HEK293 (cell line): ENCODE results near the gene CALHM3.

ENCODE experiments used
- CTCF ChIA-PET: fragments of 350-600 bp; formaldehyde crosslinking; extraction: SDS; loops from one replicate; lab custom pipeline; 2021; ENCODE audit warnings: antibody characterized with exemption; lab: Yijun Ruan, JAX
- POLR2A ChIA-PET: fragments of 300-600 bp; formaldehyde crosslinking; extraction: SDS; loops from one replicate; lab custom pipeline; 2020; ENCODE audit warnings: antibody characterized with exemption, inconsistent platforms; lab: Yijun Ruan, JAX
- H3K27ac ChIP-seq: fragments of 200-500 bp; sonication (Bioruptor generic); 2 replicates; pipeline ENCODE4 v1.5.1; 2014; ENCODE audit warnings: low read depth, low read length, control low read depth, inconsistent platforms; ENCODE audit errors: extremely low read depth
- H3K36me3 ChIP-seq, 2 experiments: fragments of 200-500 bp in 1 of 2; sonication (Bioruptor generic) in 1 of 2; 1 replicate in 1 of 2; 2 replicates in 1 of 2; pipeline ENCODE4 v1.5.1; 2014 to 2017; ENCODE audit warnings: inconsistent platforms in 2 of 2, low read length in 2 of 2; ENCODE audit not compliant: control insufficient read depth in 2 of 2, insufficient read depth in 1 of 2
- H3K4me1 ChIP-seq: fragments of 200-500 bp; sonication (Bioruptor generic); 2 replicates; pipeline ENCODE4 v1.5.1; 2014; ENCODE audit warnings: mild to moderate bottlenecking, low read length, inconsistent platforms; ENCODE audit not compliant: control insufficient read depth, insufficient read depth
- H3K4me3 ChIP-seq: 2 replicates; pipeline ENCODE4 v1.5.1; 2011; ENCODE audit warnings: low read depth, mild to moderate bottlenecking, control low read depth, low read length, moderate library complexity
- H3K9me3 ChIP-seq: fragments of 200-500 bp; sonication (Bioruptor generic); 2 replicates; pipeline ENCODE4 v1.5.1; 2014; ENCODE audit warnings: low read depth, low read length, inconsistent platforms; ENCODE audit not compliant: control insufficient read depth, insufficient read depth
- EGR2 ChIP-seq: fragments of 450-650 bp; formaldehyde crosslinking; IDR thresholded peaks from 2 replicates; pipeline ENCODE4 v1.5.1; 2016; ENCODE audit warnings: low read depth, missing biosample characterization, missing genetic modification characterization
- GLI2 ChIP-seq: fragments of 450-650 bp; formaldehyde crosslinking; IDR thresholded peaks from 2 replicates; pipeline ENCODE4; 2017; ENCODE audit warnings: missing biosample characterization, missing genetic modification characterization, low read depth, borderline replicate concordance
- GLI4 ChIP-seq: fragments of 450-650 bp; formaldehyde crosslinking; IDR thresholded peaks from 2 replicates; pipeline ENCODE4 v1.5.1; 2016; ENCODE audit warnings: missing biosample characterization, missing genetic modification characterization
- HOXA7 ChIP-seq: sonication (generic); formaldehyde crosslinking; IDR thresholded peaks from 2 replicates; pipeline ENCODE4 v1.8.1; 2022; ENCODE audit warnings: missing genetic modification reagents, borderline replicate concordance
- MEIS1 ChIP-seq: sonication (generic); formaldehyde crosslinking; IDR thresholded peaks from 2 replicates; pipeline ENCODE4 v1.8.1; 2022; ENCODE audit warnings: missing genetic modification reagents, mild to moderate bottlenecking, borderline replicate concordance
- MZF1 ChIP-seq: fragments of 450-650 bp; formaldehyde crosslinking; IDR thresholded peaks from 2 replicates; pipeline ENCODE4 v1.5.1; 2017; ENCODE audit warnings: missing biosample characterization, missing genetic modification characterization, borderline replicate concordance
- SALL2 ChIP-seq: fragments of 450-650 bp; formaldehyde crosslinking; IDR thresholded peaks from 2 replicates; pipeline ENCODE4 v1.5.0; 2017; ENCODE audit warnings: missing biosample characterization, mild to moderate bottlenecking, missing genetic modification characterization, borderline replicate concordance
- SP7 ChIP-seq: fragments of 450-650 bp; formaldehyde crosslinking; IDR thresholded peaks from 2 replicates; pipeline ENCODE4 v1.5.1; 2016; ENCODE audit warnings: missing biosample characterization, missing genetic modification characterization
- TCF7L2 ChIP-seq: IDR thresholded peaks from 2 replicates; pipeline ENCODE4 v1.6.1; 2011; ENCODE audit warnings: low read depth, mild to moderate bottlenecking, inconsistent platforms, low read length, moderate library complexity, borderline replicate concordance
- ZBTB10 ChIP-seq: fragments of 450-650 bp; formaldehyde crosslinking; IDR thresholded peaks from 2 replicates; pipeline ENCODE4 v1.5.1; 2016; ENCODE audit warnings: missing biosample characterization, missing genetic modification characterization
- ZBTB11 ChIP-seq: fragments of 450-650 bp; formaldehyde crosslinking; conservative IDR thresholded peaks from 2 replicates; pipeline ENCODE4 v1.5.1; 2016; ENCODE audit warnings: low read depth, missing biosample characterization, missing genetic modification characterization
- ZEB2 ChIP-seq: fragments of 450-650 bp; formaldehyde crosslinking; IDR thresholded peaks from 2 replicates; pipeline ENCODE4 v1.5.1; 2016; ENCODE audit warnings: missing biosample characterization, missing genetic modification characterization
- ZFP3 ChIP-seq: fragments of 450-650 bp; formaldehyde crosslinking; IDR thresholded peaks from 2 replicates; pipeline ENCODE4 v1.5.1; 2016; ENCODE audit warnings: low read depth, missing biosample characterization, missing genetic modification characterization
- ZNF121 ChIP-seq: fragments of 450-650 bp; formaldehyde crosslinking; IDR thresholded peaks from 2 replicates; pipeline ENCODE4 v1.5.1; 2016; ENCODE audit warnings: missing biosample characterization, missing genetic modification characterization
- ZNF16 ChIP-seq: fragments of 450-650 bp; formaldehyde crosslinking; IDR thresholded peaks from 2 replicates; pipeline ENCODE4 v1.5.1; 2016; ENCODE audit warnings: low read depth, missing biosample characterization, missing genetic modification characterization
- ZNF202 ChIP-seq: fragments of 450-650 bp; formaldehyde crosslinking; IDR thresholded peaks from 2 replicates; pipeline ENCODE4 v1.5.1; 2016; ENCODE audit warnings: missing biosample characterization, missing genetic modification characterization, borderline replicate concordance
- ZNF23 ChIP-seq: fragments of 450-650 bp; formaldehyde crosslinking; IDR thresholded peaks from 2 replicates; pipeline ENCODE4 v1.5.1; 2016; ENCODE audit warnings: missing biosample characterization, missing genetic modification characterization, borderline replicate concordance
- ZNF341 ChIP-seq: fragments of 450-650 bp; formaldehyde crosslinking; IDR thresholded peaks from 2 replicates; pipeline ENCODE4; 2016; ENCODE audit warnings: low read depth, missing biosample characterization, missing genetic modification characterization
- ZNF354C ChIP-seq: fragments of 450-650 bp; formaldehyde crosslinking; IDR thresholded peaks from 2 replicates; pipeline ENCODE4 v1.5.1; 2016; ENCODE audit warnings: missing biosample characterization, missing genetic modification characterization, low read depth, borderline replicate concordance
- ZNF48 ChIP-seq: fragments of 450-650 bp; formaldehyde crosslinking; IDR thresholded peaks from 2 replicates; pipeline ENCODE4 v1.5.1; 2016; ENCODE audit warnings: missing biosample characterization, missing genetic modification characterization
- ZNF521 ChIP-seq: fragments of 450-650 bp; formaldehyde crosslinking; IDR thresholded peaks from 2 replicates; pipeline ENCODE4 v1.5.1; 2017; ENCODE audit warnings: missing biosample characterization, mild to moderate bottlenecking, missing genetic modification characterization
- ZNF544 ChIP-seq: fragments of 450-650 bp; formaldehyde crosslinking; IDR thresholded peaks from 2 replicates; pipeline ENCODE4 v1.5.0; 2017; ENCODE audit warnings: missing biosample characterization, missing genetic modification characterization
- ZNF747 ChIP-seq: fragments of 450-650 bp; formaldehyde crosslinking; IDR thresholded peaks from 2 replicates; pipeline ENCODE4 v1.5.1; 2016; ENCODE audit warnings: missing biosample characterization, missing genetic modification characterization
- ZNF776 ChIP-seq: fragments of 450-650 bp; formaldehyde crosslinking; IDR thresholded peaks from 2 replicates; pipeline ENCODE4 v1.5.0; 2017; ENCODE audit warnings: missing biosample characterization, missing genetic modification characterization, borderline replicate concordance
- ZNF791 ChIP-seq: fragments of 450-650 bp; formaldehyde crosslinking; IDR thresholded peaks from 2 replicates; pipeline ENCODE4 v1.5.1; 2016; ENCODE audit warnings: missing biosample characterization, missing genetic modification characterization
- ZSCAN16 ChIP-seq: fragments of 450-650 bp; formaldehyde crosslinking; IDR thresholded peaks from 2 replicates; pipeline ENCODE4 v1.5.1; 2016; ENCODE audit warnings: missing biosample characterization, missing genetic modification characterization
- TF ChIP-seq, protein P1 (sequence below): fragments of 450-650 bp; formaldehyde crosslinking; IDR thresholded peaks from 2 replicates; pipeline ENCODE4 v1.5.1; 2016; ENCODE audit warnings: missing biosample characterization, missing genetic modification characterization

Gene CALHM3

GRCh38 chr10:103440416-103440815 lies 38.6 kb downstream of the CALHM3 start:
- ChIA-PET POLR2A (no interaction called here), CTCF (no interaction called here)
- Histone ChIP-seq H3K4me3 (no peak overlapping the region), H3K4me1 (no peaks in the 10 kb centered on the region), H3K36me3 (peaks cover 37 to 94% of the 10 kb centered on the region in 2 experiments; a peak in 2 of 3 replicates), H3K27ac (no peak overlapping the region), H3K9me3 (no peaks in the 10 kb centered on the region)
- TF ChIP-seq ZEB2, result no peak
- TF ChIP-seq SP7 (tag by site-specific recombination), result no peak
- TF ChIP-seq ZNF16 (tag by site-specific recombination), result no peak
- no peak for TF ChIP-seq ZNF791 (tag by site-specific recombination)
- no peak for TF ChIP-seq TCF7L2
- no peak for TF ChIP-seq EGR2
- no peak for TF ChIP-seq ZSCAN16 (tag by site-specific recombination)
- no peak for TF ChIP-seq ZNF23
- no peak for TF ChIP-seq ZBTB10 (tag by site-specific recombination)
- no peak for TF ChIP-seq SALL2 (tag by site-specific recombination)
- no peak for TF ChIP-seq ZNF354C (tag by site-specific recombination)
- no peak for TF ChIP-seq ZNF341 (tag by site-specific recombination)
- no peak for TF ChIP-seq GLI4 (tag by site-specific recombination)
- no peak for TF ChIP-seq MEIS1 (CRISPR knock-in tag)

- ChIA-PET POLR2A (no interaction called here), CTCF (no interaction called here)
- peaks cover 37 to 90% of the 10 kb centered on the region in 2 experiments; a peak in 2 of 3 replicates for H3K36me3 ChIP-seq
- no peaks in the 10 kb centered on the region for H3K4me1 ChIP-seq
- no peaks in the 10 kb centered on the region for H3K9me3 ChIP-seq
- no peak overlapping the region for H3K27ac ChIP-seq
- TF ChIP-seq ZNF544 (tag by site-specific recombination) (no peak), MZF1 (no peak), ZNF747 (tag by site-specific recombination) (no peak), ZNF521 (tag by site-specific recombination) (no peak), ZNF121 (no peak), ZNF48 (tag by site-specific recombination) (no peak), EGR2 (no peak), ZNF202 (no peak), ZFP3 (no peak), GLI2 (no peak), ZNF776 (tag by site-specific recombination) (no peak), HOXA7 (CRISPR knock-in tag) (no peak), TCF7L2 (no peak), SALL2 (tag by site-specific recombination) (no peak), ZBTB11 (tag by site-specific recombination) (no peak)
- TF ChIP-seq, protein P1, sequence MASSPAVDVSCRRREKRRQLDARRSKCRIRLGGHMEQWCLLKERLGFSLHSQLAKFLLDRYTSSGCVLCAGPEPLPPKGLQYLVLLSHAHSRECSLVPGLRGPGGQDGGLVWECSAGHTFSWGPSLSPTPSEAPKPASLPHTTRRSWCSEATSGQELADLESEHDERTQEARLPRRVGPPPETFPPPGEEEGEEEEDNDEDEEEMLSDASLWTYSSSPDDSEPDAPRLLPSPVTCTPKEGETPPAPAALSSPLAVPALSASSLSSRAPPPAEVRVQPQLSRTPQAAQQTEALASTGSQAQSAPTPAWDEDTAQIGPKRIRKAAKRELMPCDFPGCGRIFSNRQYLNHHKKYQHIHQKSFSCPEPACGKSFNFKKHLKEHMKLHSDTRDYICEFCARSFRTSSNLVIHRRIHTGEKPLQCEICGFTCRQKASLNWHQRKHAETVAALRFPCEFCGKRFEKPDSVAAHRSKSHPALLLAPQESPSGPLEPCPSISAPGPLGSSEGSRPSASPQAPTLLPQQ, result no peak
- H3K4me3 ChIP-seq, result no peak overlapping the region
These were observed 39.3 kb downstream of the CALHM3 start for GRCh38 chr10:103439776-103440175.
